Embryonic facial prominence (tissue), 1 donor: ENCODE results near the gene TSPAN16.

ENCODE experiments used
- DNase-seq: peaks from one replicate; pipeline ENCODE4 v3.0.0-alpha.2; 2016; ENCODE audit errors: extremely low spot score

The TSPAN16 gene

GRCh38 chr19:11295665-11296245, at the start of gene TSPAN16:
Gene TSPAN16 (plus strand): TSS chr19:11296160. CDS start chr19:11296298, 138 bp downstream.
- no peak for DNase-seq

- no peak for DNase-seq
Observed at GRCh38 chr19:11246941-11247340, 49.0 kb upstream of the TSPAN16 start.

DNA sequence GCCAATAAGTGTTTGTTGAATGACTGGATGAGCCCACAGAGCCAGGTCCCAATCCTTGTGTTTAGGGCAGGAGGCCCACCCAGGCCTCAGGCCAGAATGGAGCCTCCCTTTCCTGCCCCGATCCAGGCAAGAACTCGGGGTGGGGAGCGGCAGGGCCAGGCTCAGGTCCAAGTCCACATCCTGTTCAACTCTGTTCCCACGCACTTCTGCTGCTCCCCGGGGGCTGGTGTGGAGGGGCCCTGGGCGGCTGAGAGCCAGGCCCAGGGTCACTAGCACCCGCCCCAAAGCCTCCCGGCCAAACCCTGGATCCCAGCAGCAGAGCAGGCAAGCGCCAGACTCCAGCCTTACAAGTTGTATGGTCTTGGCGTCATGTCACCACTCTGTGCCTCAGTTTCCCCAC, 48.6 kb upstream of the TSPAN16 start:
- DNase-seq, result no peak

GRCh38 chr19:11247934-11248333, 48.0 kb upstream of the TSPAN16 start:
- no peak for DNase-seq

GRCh38 chr19:11248852-11249251, 47.1 kb upstream of the TSPAN16 start:
- no peak for DNase-seq

DNA sequence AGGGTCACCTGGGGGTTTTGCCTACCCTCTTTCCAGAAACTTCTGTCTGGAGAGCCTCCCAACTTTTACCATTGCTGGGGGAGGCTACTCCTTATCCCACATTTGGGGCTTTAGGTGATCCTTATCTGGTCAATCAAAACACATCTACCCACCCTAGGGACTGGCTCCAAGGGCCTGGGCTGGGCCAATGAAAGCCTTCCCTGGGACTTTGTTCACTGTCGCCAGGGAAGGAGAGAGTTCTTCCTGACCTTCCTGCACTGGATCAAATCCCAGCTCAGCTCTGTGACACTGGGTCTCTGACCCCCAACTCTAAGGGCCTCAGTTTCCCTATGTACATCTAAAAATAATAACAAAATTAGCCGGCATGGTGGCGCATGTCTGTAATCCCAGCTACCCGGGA, 44.7 kb upstream of the TSPAN16 start:
- DNase-seq, result no peak

DNA sequence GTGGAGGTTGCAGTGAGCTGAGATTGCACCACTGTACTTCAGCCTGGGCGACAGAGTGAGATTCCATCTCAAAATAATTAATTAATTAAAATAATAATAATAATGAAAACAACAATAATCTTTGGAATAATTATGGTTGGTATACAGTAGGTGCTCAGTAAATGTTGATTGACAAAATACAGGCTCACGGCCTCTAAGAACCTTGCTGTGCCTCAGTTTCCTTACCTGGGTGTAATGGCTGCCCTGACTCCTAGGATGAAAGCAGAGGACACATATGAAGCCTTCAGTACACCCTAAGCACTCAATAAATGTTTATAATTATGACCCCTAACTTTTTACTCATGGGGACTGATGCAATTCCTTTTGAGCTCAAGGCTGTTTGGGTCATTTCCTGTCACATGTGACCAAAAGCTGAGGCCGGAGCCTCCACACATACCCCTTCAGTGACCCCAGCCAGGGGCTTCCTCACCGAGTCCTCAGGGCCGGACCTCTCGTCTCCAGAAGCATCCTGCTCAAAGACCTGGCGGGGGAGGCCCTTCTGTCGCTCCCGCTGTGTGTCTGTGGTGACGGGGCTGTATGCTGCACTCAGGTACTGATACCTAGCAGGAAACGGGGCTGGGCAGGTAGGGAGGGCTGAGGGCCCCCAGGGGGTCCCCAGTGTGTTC, 44.2 kb upstream of the TSPAN16 start:
- DNase-seq, result no peak

GRCh38 chr19:11252665-11253355, 43.1 kb upstream of the TSPAN16 start:
- no peak for DNase-seq

DNA sequence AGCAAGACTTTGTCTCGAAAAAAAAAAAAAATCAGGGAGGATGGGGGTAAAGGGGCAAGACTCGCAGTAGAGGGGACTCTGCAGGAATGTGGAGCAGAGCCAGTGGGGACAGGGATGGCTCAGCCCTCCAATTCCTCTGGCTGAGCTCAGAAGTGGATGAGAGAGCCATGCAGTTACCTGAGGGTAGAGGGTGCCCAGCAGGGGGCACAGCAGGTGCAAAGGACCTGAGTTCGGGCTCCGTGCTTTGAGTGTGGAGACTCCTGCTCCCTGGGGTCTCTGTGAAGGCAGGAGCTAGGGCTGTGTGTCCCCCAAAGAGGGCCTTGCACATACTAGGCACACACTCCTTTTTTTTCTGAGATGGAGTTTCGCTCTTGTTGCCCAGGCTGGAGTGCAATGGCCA, 41.3 kb upstream of the TSPAN16 start:
- DNase-seq, result no peak

DNA sequence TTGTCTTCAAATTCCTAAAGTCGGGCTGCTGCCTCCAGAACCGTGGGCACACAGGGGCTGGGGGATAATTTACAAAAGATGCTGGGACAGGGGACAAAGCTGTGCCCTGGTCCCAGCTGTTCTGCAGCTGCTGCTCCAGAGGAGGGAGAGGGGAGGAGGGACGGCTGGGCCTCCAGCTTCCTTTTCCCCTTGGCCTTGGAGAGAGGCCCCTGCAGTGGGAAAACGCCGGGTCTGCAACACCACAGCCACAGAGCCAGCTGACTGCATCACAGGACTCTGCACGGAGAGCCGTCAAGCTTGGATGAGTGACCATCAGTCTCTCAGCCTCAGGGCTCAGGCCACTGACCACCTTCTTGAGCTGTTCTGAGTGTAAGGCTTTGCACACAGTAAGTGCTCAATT, 39.8 kb upstream of the TSPAN16 start:
- no peak for DNase-seq

DNA sequence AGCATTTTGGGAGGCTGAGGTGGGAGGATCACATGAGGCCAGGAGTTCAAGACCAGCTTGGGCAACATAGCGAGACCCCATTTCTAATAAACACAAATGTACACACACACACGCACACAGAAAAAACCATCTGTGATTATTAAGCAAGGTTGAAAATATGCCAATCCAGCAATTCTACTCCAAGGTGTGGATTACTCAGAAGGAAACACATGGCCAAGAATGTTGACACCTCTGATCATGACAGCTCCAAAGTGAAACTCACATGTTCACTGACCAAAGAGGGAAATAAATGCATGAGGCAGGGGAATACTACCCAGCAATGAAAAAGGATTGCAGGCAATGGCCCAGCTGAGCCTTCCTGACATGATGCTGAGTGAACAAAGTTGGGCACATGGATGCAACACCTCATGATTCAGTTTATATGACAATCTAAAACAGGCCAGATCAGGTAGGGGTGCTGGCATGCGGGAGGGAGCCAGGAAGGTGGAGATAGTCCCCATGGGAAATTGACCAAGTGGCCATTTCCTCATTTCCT, 38.0 kb upstream of the TSPAN16 start:
- DNase-seq, result no peak

DNA sequence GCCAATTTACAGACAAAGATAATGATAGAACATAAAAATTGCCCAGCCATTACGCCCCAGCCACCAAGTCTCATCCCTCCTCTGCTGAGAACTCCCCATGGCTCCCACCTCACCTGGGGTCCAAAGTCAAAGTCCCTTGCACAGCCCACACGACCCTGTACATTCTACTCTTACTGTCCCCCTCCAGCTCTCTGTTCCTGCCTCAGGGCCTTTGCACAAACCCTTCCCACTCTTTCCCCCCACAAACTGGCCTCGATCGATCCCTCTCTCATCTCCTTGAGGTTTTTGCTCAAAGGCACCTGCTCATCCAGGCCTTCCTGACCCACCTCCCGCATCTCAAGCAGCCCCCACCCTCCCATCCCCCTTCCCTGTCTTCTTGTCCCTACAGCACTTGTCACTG, 35.0 kb upstream of the TSPAN16 start:
- DNase-seq, result no peak

GRCh38 chr19:11261431-11261970, 34.5 kb upstream of the TSPAN16 start:
- no peak for DNase-seq

DNA sequence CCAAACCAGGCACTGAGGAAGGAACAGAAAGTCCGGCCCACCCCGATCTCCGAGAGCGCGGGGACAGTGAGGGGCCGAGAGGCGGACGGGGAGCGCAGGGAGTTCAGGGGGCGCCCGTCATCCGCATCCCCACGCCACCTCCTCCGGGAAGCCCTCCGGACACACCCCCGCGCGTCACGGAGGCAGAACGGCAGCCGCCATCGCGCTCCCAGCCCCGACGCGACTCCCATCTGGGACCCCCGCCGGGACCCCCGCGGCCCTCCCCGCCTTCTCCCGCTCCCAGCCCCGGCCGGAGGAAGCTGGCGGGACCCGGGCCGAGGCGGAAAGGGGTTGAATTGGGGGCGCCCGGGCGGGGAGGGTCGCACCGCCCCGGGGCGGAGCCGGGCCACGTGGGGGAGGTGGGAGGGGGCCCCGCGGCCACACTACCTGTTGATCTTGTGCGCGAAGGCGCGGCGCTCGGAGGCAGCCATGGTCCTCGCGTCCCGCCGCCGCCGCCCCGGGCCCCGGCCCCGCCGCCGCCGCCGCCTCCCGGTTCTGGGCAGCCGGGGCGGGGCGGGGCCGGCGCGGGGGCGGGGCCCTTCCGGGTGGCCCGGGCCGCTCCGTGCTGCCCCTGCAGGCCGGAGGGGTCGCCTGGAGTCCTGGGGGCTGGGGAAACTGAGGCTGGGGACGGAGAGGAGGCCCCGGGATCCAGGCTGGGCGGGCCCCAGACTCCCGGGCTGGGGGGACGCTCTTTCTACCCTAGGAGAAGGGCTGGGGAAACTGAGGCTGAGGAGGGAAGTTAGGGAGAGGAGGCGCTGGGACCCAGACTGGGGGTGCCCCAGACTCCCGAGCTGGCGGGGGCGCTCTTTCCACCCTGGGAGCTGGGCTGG, 33.8 kb upstream of the TSPAN16 start, which contains the start of gene DOCK6:
TSS of gene DOCK6 (minus strand) at position 554 of the 869 bp plus-strand sequence. CDS start at position 470, 84 bp downstream.
- no peak for DNase-seq

GRCh38 chr19:11263726-11264125, 32.2 kb upstream of the TSPAN16 start:
- no peak for DNase-seq

GRCh38 chr19:11264452-11265176, 31.3 kb upstream of the TSPAN16 start:
- DNase-seq, result no peak

GRCh38 chr19:11265177-11265784, 30.7 kb upstream of the TSPAN16 start:
- no peak for DNase-seq

- DNase-seq, result no peak
Observed at GRCh38 chr19:11265785-11266236, 30.1 kb upstream of the TSPAN16 start.

DNA sequence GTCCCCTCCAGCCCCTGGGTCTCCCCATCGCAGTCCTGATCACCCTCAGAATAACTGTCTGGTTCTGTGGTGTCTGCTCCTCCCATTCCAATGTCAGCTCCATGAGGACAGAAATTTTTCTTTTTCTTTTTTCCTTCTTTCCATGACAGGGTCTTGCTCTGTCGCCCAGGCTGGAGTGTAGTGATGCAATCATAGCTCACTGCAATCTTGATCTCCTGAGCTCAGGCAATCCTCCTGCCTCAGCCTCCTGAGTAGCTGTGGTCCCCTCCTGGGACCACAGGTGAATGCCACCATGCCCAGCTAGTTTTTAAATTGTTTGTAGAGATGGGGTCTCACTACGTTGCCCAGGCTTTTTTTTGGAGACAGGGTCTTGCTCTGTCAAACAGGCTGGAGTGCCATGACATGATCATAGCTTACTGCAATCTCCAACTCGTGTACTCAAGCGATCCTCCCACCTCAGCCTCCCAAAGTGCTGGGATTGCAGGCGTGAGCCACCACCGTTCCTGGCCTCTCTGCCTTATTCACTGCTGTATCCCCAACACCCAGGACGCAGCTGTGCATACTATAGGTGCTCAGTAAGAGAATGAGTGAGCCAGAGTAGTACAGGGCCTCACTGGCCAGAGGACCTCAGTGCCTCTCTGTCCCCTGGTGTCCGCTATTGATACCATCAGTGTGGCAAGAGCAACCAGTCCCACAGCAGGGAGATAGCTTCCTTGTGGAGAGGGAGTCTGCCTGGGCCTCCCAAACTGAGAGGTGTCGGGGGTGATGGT, 28.5 kb upstream of the TSPAN16 start:
- DNase-seq, result no peak
